ENCODE results near the gene MRPS35.

DNA sequence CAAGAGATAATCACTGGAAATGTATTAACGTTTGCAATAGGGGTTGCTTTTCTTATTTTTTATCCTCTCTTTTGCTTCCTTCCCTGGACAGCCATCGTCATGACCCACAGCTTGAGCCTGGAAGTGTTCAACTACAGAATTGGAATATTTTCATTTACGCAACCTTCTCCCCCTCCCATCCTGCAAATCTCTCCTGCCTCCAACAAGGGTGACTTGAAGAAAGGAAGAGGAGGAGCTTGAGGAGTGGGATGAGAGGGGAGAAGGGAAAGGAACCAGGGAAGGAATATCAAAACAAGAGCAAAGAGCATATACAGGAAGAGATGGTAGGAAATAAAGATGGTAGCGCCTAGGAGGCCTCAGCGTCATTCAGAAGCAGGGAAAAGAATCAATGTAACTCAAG lies 71.0 kb downstream of the MRPS35 start:
- TF ChIP-seq YY1 (IDR thresholded peaks at IDR 0.05; ENCODE audit: insufficient read depth, insufficient read length) (no peak), ZNF274 (IDR thresholded peaks at IDR 0.05; ENCODE audit: low read depth, low read length) (no peak), SUZ12 (IDR thresholded peaks at IDR 0.05; ENCODE audit: extremely low read depth, insufficient read depth, insufficient read length) (no peak)
